Mucosa of descending colon (tissue), 3 donors: Measurements from ENCODE around the gene DYDC2. TPM values are rescaled to one million over a fixed set of nuclear protein-coding genes. Genes with fewer than 3 reads are reported as not detected.
"Not testable (repeated sequence)": the region's sequence is repeated elsewhere in the genome, so short reads cannot be mapped to it uniquely, and the experiment has no call there.

ENCODE experiments used
- ATAC-seq: fragments of 200-7000 bp; cut with Tn5 transposase; one replicate; pipeline ENCODE4 v1.9.1; 2020; ENCODE audit warnings: mild to moderate bottlenecking, moderate library complexity
- DNase-seq, 3 donors: peaks; one replicate each; pipeline ENCODE4 v3.0.0-alpha.2; 2020
- H3K36me3 ChIP-seq: fragments of 200-600 bp; one replicate; pipeline ENCODE4 v1.8.0; 2021; ENCODE audit warnings: low read depth, mild to moderate bottlenecking
- H3K4me1 ChIP-seq: fragments of 200-600 bp; one replicate; pipeline ENCODE4 v1.8.0; 2021; ENCODE audit warnings: low read depth, mild to moderate bottlenecking
- H3K4me3 ChIP-seq: fragments of 200-600 bp; one replicate; pipeline ENCODE4 v1.8.0; 2021; ENCODE audit warnings: mild to moderate bottlenecking
- H3K9me3 ChIP-seq: fragments of 200-600 bp; one replicate; pipeline ENCODE4 v1.8.0; 2021; ENCODE audit warnings: mild to moderate bottlenecking
- CTCF ChIP-seq: fragments of 200-600 bp; IDR thresholded peaks from one replicate; pipeline ENCODE4 v1.8.0; 2022; ENCODE audit warnings: antibody characterized with exemption, mild to moderate bottlenecking
- intact Hi-C, 2 donors: fragments of 100-400 bp; cut with DNase I in 1 of 2; cut with micrococcal nuclease in 1 of 2; formaldehyde crosslinking; loops; one replicate each; pipeline versions ENCODE4 v1.11.0 to v1.11.1; 2022; cut with DNase I, micrococcal nuclease
- total RNA-seq, 3 donors: library from RNA; stranded (reverse); fragmentation: NEBNext Ultra II Directional in 2 of 3; extraction: Animal tissue kit (Norgen Biotek cat#: 25700) in 2 of 3; gene quantifications; one replicate each; pipeline versions ENCODE4 v1.2.1 to v1.2.4, GENCODE V29; 2021 to 2023
- donor health status: DM: no; HTN: no; CAD: no; lungs with moderate emphysema.
- donor health status: DM: no; HTN: no; CAD: no.
- donor health status: DM: no; HTN: yes; CAD: no.

DYDC2 gene
- total RNA-seq, 3 donors from 2014 or later = not detected

DNA sequence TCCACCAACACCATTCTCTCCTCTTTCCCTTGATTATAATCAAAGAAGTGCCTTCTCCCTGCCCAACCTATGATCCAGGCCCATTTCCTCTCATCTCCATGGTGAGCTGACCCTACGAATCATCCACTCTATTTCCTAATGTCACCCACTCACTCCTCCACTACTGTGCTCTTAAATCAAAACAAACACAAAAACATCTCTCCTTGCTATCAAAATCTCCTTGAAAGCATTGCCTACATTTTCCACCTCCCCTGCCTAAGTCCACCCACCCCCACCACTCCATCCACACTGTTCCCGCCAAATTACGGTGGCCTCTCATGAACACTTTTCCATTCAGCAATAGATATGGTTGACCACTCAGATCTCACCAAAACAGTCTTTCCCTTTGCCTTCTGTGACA, 5.4 kb upstream of the DYDC2 start:
- intact Hi-C loops = no loop called here
- Histone ChIP-seq H3K36me3 (no peaks in the 10 kb centered on the region), H3K4me3 (no peak overlapping the region), H3K4me1 (peaks cover 1% of the 10 kb centered on the region), H3K9me3 (no peaks in the 10 kb centered on the region)
- no peak for DNase-seq
- TF ChIP-seq CTCF = no peak
- no peak for ATAC-seq

- H3K36me3 ChIP-seq = no peaks in the 10 kb centered on the region
- H3K9me3 ChIP-seq = no peaks in the 10 kb centered on the region
- no peak for TF ChIP-seq CTCF
- peaks cover 6% of the 10 kb centered on the region for H3K4me1 ChIP-seq
- ATAC-seq = peak; percentile 68
- no peak overlapping the region for H3K4me3 ChIP-seq
- intact Hi-C loops = no loop called here
- peak in 2 of 3 donors; percentile 25 to 30 for DNase-seq
These were observed 639 bp downstream of the DYDC2 start for GRCh38 chr10:80356989-80357850.

GRCh38 chr10:80357851-80358125, 1.2 kb downstream of the DYDC2 start:
- intact Hi-C loops = no loop called here
- Histone ChIP-seq H3K36me3 (no peaks in the 10 kb centered on the region), H3K4me3 (no peak overlapping the region), H3K4me1 (peaks cover 6% of the 10 kb centered on the region), H3K9me3 (no peaks in the 10 kb centered on the region)
- no peak for TF ChIP-seq CTCF
- no peak for ATAC-seq
- no peak for DNase-seq

- DNase-seq, H3K9me3 ChIP-seq, H3K4me1 ChIP-seq, H3K36me3 ChIP-seq, H3K4me3 ChIP-seq, intact Hi-C loops, ATAC-seq: not testable (repeated sequence)
These were observed 2.3 kb downstream of the DYDC2 start for GRCh38 chr10:80358925-80359324.

DNA sequence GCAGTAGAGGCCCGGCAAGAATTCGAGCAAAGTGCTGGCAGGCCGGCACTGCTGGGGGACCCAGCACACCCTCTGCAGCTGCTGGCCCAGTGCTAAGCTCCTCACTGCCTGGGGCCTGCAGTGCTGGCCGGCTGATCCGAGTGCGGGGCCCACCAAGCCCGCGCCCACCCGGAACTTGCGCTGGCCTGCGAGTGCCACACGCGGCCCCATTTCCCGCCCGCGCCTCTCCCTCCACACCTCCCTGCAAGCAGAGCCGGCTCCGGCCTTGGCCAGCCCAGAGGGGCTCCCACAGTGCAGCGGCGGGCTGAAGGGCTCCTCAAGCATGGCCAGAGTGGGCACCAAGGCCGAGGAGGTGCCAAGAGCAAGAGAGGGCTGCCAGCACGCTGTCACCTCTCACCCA, 3.1 kb downstream of the DYDC2 start:
- H3K36me3 ChIP-seq = no peaks in the 10 kb centered on the region
- DNase-seq = no peak
- H3K4me3 ChIP-seq = no peak overlapping the region
- intact Hi-C loops = no loop called here
- peaks cover 6% of the 10 kb centered on the region for H3K4me1 ChIP-seq
- no peaks in the 10 kb centered on the region for H3K9me3 ChIP-seq
- no peak for ATAC-seq
- TF ChIP-seq CTCF = no peak

DNA sequence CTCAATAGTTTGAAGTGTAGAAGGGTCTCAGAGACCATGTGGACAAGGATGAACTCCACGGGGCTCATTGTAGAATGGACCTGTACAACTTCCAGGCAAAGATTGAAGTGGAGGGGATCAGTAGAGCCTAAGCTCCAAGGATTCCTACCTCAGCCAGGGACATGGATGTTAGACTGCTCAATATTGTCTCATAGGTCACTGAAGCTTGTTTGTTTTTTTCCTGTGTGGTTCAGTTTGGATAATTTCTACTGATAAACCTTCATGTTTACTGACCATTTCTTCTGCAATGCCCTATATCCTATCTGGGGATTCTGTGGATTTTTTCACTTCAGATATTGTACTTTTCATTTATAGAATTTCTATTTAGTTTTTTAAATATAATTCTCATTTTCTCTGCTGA, 8.9 kb downstream of the DYDC2 start:
- intact Hi-C loops = no loop called here
- Histone ChIP-seq H3K36me3 (no peaks in the 10 kb centered on the region), H3K9me3 (peaks cover 13% of the 10 kb centered on the region), H3K4me3 (no peak overlapping the region), H3K4me1 (no peaks in the 10 kb centered on the region)
- no peak for TF ChIP-seq CTCF
- DNase-seq (no peak), ATAC-seq (no peak)
